Astrocyte (in vitro differentiated cells and primary cell): Measurements from ENCODE around the gene PSIP1. TPM values are rescaled to one million over a fixed set of nuclear protein-coding genes. Genes with fewer than 3 reads are reported as not detected.

Experiments
- DNase-seq: peaks from one replicate; pipeline ENCODE4 v3.0.0-alpha.2; 2010; ENCODE audit warnings: low read depth
- FAIRE-seq: peaks from 2 replicates; lab custom pipeline; 2011; peaks lifted over from hg19 to GRCh38; lab: Jason Lieb, UNC
- H2AFZ ChIP-seq: 2 replicates; pipeline ENCODE4 v1.6.0; 2012; ENCODE audit warnings: low read depth, low read length, inconsistent platforms
- H3K27ac ChIP-seq: 2 replicates; pipeline ENCODE4 v1.5.1; 2011; ENCODE audit warnings: low read depth, low read length, inconsistent platforms
- H3K27me3 ChIP-seq: 2 replicates; pipeline ENCODE4 v1.6.0; 2011; ENCODE audit warnings: low read length, inconsistent platforms; ENCODE audit not compliant: insufficient read depth
- H3K36me3 ChIP-seq: 2 replicates; pipeline ENCODE4 v1.5.1; 2011; ENCODE audit warnings: low read length, inconsistent platforms; ENCODE audit not compliant: insufficient read depth
- H3K4me1 ChIP-seq: 2 replicates; pipeline ENCODE4 v1.5.1; 2011; ENCODE audit warnings: low read length, inconsistent platforms; ENCODE audit not compliant: insufficient read depth
- H3K4me2 ChIP-seq: 2 replicates; pipeline ENCODE4 v1.6.0; 2012; ENCODE audit warnings: low read length, inconsistent platforms
- H3K4me3 ChIP-seq: 2 replicates; pipeline ENCODE4 v1.5.1; 2011; ENCODE audit warnings: low read depth, mild to moderate bottlenecking, low read length, inconsistent platforms; ENCODE audit not compliant: insufficient read depth
- H3K79me2 ChIP-seq: 2 replicates; pipeline ENCODE4 v1.6.0; 2012; ENCODE audit warnings: mild to moderate bottlenecking, low read length, inconsistent platforms; ENCODE audit not compliant: insufficient read depth
- H3K9ac ChIP-seq: 2 replicates; pipeline ENCODE4 v1.6.0; 2012; ENCODE audit warnings: mild to moderate bottlenecking, low read length, inconsistent platforms
- H3K9me3 ChIP-seq: 2 replicates; pipeline ENCODE4 v1.5.1; 2012; ENCODE audit warnings: low read depth, mild to moderate bottlenecking, low read length, inconsistent platforms; ENCODE audit not compliant: insufficient read depth
- H4K20me1 ChIP-seq: 2 replicates; pipeline ENCODE4 v1.6.0; 2012; ENCODE audit warnings: low read length, inconsistent platforms; ENCODE audit not compliant: insufficient read depth
- H3K27ac Mint-ChIP-seq: one replicate; pipeline ENCODE4 v1.8.0; 2021; ENCODE audit warnings: mild to moderate bottlenecking, mixed read lengths; ENCODE audit not compliant: unreplicated experiment
- H3K27me3 Mint-ChIP-seq: one replicate; pipeline ENCODE4 v1.8.0; 2021; ENCODE audit warnings: low read depth, mixed read lengths; ENCODE audit not compliant: unreplicated experiment
- H3K36me3 Mint-ChIP-seq: one replicate; pipeline ENCODE4 v1.8.0; 2021; ENCODE audit warnings: low read depth, mixed read lengths; ENCODE audit not compliant: unreplicated experiment
- H3K4me1 Mint-ChIP-seq: one replicate; pipeline ENCODE4 v1.8.0; 2021; ENCODE audit warnings: low read depth, mixed read lengths; ENCODE audit not compliant: unreplicated experiment
- H3K4me3 Mint-ChIP-seq: one replicate; pipeline ENCODE4 v1.8.0; 2021; ENCODE audit warnings: mild to moderate bottlenecking, moderate library complexity, mixed read lengths; ENCODE audit not compliant: unreplicated experiment
- H3K9me3 Mint-ChIP-seq: one replicate; pipeline ENCODE4 v1.8.0; 2021; ENCODE audit warnings: mild to moderate bottlenecking, mixed read lengths; ENCODE audit not compliant: unreplicated experiment
- EZH2 ChIP-seq: IDR thresholded peaks from 2 replicates; pipeline ENCODE4 v1.6.1; 2012; ENCODE audit warnings: mild to moderate bottlenecking, low read length, inconsistent platforms; ENCODE audit not compliant: insufficient read depth
- total RNA-seq: library from RNA; stranded (reverse); gene quantifications from 2 replicates; pipeline ENCODE4 v1.2.1, GENCODE V29; 2021
- TF ChIP-seq, protein P1 (sequence below): IDR thresholded peaks from 2 replicates; pipeline ENCODE4 v1.5.1; 2011; ENCODE audit warnings: low read depth, mild to moderate bottlenecking, inconsistent platforms, low read length, moderate library complexity; ENCODE audit not compliant: insufficient read depth

The PSIP1 gene
- total RNA-seq, 1 donor from 2014 or later: 28.5 TPM

DNA sequence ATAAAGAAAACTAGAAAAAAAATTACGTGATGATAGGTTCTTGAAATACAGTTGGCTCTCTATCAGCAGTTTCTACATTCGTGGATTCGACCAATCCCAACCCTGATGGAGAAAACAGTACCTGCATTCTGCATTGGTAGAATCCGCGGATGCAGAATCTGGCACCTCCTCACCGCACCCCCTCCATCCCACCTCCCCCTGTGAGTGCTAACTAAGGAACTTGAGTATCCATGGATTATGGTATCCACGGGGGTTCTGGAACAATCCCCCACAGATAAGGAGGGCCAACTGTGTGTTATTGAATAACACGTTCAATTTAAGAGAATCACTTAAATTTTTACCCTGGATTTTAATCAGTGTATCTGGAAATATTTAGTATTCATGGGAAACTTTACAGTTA lies 10.5 kb upstream of the PSIP1 start:
- Histone ChIP-seq H2AFZ (no peak overlapping the region), H3K4me2 (no peak overlapping the region), H3K36me3 (no peaks in the 10 kb centered on the region), H3K79me2 (no peaks in the 10 kb centered on the region), H3K27ac (no peak overlapping the region), H4K20me1 (no peaks in the 10 kb centered on the region), H3K27me3 (no peaks in the 10 kb centered on the region), H3K9ac (no peak overlapping the region), H3K4me1 (no peaks in the 10 kb centered on the region), H3K9me3 (no peaks in the 10 kb centered on the region), H3K4me3 (no peak overlapping the region)
- Mint-ChIP-seq H3K4me1 (no peaks in the 10 kb centered on the region), H3K27me3 (no peaks in the 10 kb centered on the region), H3K4me3 (no peak overlapping the region), H3K36me3 (no peaks in the 10 kb centered on the region), H3K9me3 (no peaks in the 10 kb centered on the region), H3K27ac (no peak overlapping the region)
- DNase-seq (no peak), FAIRE-seq (no peak)
- no peak for TF ChIP-seq EZH2
- TF ChIP-seq, protein P1, sequence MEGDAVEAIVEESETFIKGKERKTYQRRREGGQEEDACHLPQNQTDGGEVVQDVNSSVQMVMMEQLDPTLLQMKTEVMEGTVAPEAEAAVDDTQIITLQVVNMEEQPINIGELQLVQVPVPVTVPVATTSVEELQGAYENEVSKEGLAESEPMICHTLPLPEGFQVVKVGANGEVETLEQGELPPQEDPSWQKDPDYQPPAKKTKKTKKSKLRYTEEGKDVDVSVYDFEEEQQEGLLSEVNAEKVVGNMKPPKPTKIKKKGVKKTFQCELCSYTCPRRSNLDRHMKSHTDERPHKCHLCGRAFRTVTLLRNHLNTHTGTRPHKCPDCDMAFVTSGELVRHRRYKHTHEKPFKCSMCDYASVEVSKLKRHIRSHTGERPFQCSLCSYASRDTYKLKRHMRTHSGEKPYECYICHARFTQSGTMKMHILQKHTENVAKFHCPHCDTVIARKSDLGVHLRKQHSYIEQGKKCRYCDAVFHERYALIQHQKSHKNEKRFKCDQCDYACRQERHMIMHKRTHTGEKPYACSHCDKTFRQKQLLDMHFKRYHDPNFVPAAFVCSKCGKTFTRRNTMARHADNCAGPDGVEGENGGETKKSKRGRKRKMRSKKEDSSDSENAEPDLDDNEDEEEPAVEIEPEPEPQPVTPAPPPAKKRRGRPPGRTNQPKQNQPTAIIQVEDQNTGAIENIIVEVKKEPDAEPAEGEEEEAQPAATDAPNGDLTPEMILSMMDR: no peak

DNA sequence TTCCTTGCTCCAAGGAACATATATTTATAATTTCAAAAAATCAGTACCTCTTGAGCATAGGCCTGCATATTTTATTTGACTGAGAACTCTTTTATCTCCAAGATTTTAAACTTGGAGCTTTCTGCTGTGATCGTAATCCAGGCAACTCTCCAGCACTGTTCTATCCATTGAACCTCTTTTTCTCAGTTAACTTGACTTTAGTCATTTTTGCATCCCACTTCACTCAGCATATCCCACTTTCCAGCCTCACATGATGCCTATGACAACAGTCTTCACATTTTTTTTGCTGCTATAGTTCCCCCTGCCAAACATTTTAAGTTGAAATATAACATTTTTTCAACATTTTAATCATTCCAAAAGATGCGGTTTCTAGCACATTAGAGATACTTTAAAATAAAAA lies 9.1 kb upstream of the PSIP1 start:
- Histone ChIP-seq H3K4me1 (no peaks in the 10 kb centered on the region), H3K79me2 (no peaks in the 10 kb centered on the region), H3K4me3 (no peak overlapping the region), H3K27ac (no peak overlapping the region), H3K9ac (no peak overlapping the region), H4K20me1 (no peaks in the 10 kb centered on the region), H3K9me3 (no peaks in the 10 kb centered on the region), H2AFZ (no peak overlapping the region), H3K36me3 (no peaks in the 10 kb centered on the region), H3K4me2 (no peak overlapping the region), H3K27me3 (no peaks in the 10 kb centered on the region)
- H3K36me3 Mint-ChIP-seq: no peaks in the 10 kb centered on the region
- DNase-seq (no peak), FAIRE-seq (no peak)
- no peak overlapping the region for H3K27ac Mint-ChIP-seq
- no peaks in the 10 kb centered on the region for H3K4me1 Mint-ChIP-seq
- no peaks in the 10 kb centered on the region for H3K27me3 Mint-ChIP-seq
- no peak overlapping the region for H3K4me3 Mint-ChIP-seq
- TF ChIP-seq EZH2: no peak
- TF ChIP-seq, protein P1: no peak
- H3K9me3 Mint-ChIP-seq: no peaks in the 10 kb centered on the region

DNA sequence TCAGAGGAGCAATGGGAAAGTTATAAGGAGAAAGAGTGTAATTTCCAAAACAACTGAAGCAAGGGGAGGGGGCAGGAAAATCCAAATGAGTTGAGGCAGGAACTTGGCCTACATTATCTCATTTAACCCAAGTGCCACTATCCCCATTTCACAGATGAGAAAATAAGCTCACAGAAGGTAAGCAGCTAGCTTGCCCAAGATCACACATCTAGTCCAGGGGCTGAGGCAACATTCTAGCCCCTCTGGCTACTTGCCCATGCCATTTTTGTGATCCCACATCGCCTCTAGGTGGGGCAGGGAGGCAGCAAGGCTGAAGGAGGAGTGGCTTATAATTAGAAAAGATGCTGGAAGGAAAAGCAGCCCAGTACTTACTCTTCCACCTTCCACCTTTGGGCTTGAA lies 2.6 kb upstream of the PSIP1 start:
- H3K9me3 Mint-ChIP-seq: no peaks in the 10 kb centered on the region
- Histone ChIP-seq H3K9me3 (no peaks in the 10 kb centered on the region), H3K27me3 (no peaks in the 10 kb centered on the region), H3K36me3 (no peaks in the 10 kb centered on the region), H3K4me2 (no peak overlapping the region), H4K20me1 (peaks cover 2% of the 10 kb centered on the region), H3K9ac (no peak overlapping the region), H2AFZ (no peak overlapping the region), H3K79me2 (peaks cover 18% of the 10 kb centered on the region), H3K4me1 (peaks cover 8% of the 10 kb centered on the region), H3K27ac (no peak overlapping the region), H3K4me3 (no peak overlapping the region)
- FAIRE-seq (no peak), DNase-seq (no peak)
- TF ChIP-seq EZH2: no peak
- TF ChIP-seq, protein P1: no peak
- H3K4me1 Mint-ChIP-seq: no peaks in the 10 kb centered on the region
- H3K27ac Mint-ChIP-seq: no peak overlapping the region
- no peaks in the 10 kb centered on the region for H3K27me3 Mint-ChIP-seq
- H3K36me3 Mint-ChIP-seq: no peaks in the 10 kb centered on the region
- H3K4me3 Mint-ChIP-seq: no peak overlapping the region
